Fibroblast of lung (primary cell): ENCODE data around the gene ODR4.

Experiments used
- EZH2 ChIP-seq: IDR thresholded peaks from 2 replicates; pipeline ENCODE4 v1.5.1; 2012; ENCODE audit warnings: low read length, control low read depth, mild to moderate bottlenecking; ENCODE audit errors: missing control alignments
- TF ChIP-seq, protein P1 (sequence below), 2 donors: IDR thresholded peaks in 1 of 2; conservative IDR thresholded peaks in 1 of 2; 1 replicate in 1 of 2; 2 replicates in 1 of 2; pipeline ENCODE4 v1.5.1; 2011 to 2012; ENCODE audit warnings: low read length in 2 of 2, control low read depth in 1 of 2, inconsistent platforms in 1 of 2, low read depth in 1 of 2, mild to moderate bottlenecking in 1 of 2

DNA sequence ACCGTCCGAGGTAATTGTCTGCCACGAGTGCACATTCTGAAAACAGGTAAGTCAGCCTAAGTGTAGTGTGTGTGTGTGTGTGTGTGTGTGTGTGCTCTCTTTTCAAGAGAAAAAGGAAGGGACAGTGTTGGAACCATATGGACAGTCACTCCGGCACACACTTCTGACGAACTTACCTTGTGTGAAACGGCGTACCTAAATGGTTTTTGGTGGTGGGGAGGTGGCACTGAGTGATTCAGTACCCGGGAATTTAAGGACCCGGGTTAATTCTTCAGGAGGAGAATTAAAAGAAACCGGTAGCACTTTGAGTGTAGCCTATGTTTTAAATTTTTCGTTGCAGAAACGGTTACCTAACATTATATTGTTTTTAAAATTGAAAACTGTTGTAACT is 286 bp downstream of the ODR4 start:
- TF ChIP-seq, protein P1, sequence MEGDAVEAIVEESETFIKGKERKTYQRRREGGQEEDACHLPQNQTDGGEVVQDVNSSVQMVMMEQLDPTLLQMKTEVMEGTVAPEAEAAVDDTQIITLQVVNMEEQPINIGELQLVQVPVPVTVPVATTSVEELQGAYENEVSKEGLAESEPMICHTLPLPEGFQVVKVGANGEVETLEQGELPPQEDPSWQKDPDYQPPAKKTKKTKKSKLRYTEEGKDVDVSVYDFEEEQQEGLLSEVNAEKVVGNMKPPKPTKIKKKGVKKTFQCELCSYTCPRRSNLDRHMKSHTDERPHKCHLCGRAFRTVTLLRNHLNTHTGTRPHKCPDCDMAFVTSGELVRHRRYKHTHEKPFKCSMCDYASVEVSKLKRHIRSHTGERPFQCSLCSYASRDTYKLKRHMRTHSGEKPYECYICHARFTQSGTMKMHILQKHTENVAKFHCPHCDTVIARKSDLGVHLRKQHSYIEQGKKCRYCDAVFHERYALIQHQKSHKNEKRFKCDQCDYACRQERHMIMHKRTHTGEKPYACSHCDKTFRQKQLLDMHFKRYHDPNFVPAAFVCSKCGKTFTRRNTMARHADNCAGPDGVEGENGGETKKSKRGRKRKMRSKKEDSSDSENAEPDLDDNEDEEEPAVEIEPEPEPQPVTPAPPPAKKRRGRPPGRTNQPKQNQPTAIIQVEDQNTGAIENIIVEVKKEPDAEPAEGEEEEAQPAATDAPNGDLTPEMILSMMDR (conservative IDR thresholded peaks at IDR 0.05 in 1 of 2, IDR thresholded peaks at IDR 0.05 in 1 of 2; ENCODE audit: low read depth in 1 of 2, low read length in 2 of 2): no peak
- no peak for TF ChIP-seq EZH2
